Measurements from ENCODE around the gene BDNF. TPM values are rescaled to one million over a fixed set of nuclear protein-coding genes. Genes with fewer than 3 reads are reported as not detected.

The BDNF gene
- total RNA-seq, 1 experiment from 2014 or later = 8.3 TPM

- no TSS peak for BruUV-seq (replicated peaks)
- no peak overlapping the region for H3K4me3 Mint-ChIP-seq (ENCODE audit: low read depth, unreplicated experiment)
- no peak for TF ChIP-seq CTCF (IDR thresholded peaks at IDR 0.05; ENCODE audit: unreplicated experiment)
- H3K27me3 Mint-ChIP-seq (ENCODE audit: unreplicated experiment) = peaks cover 24% of the 10 kb centered on the region
- no peaks in the 10 kb centered on the region for H3K4me1 Mint-ChIP-seq (ENCODE audit: low read depth, unreplicated experiment)
- H3K36me3 Mint-ChIP-seq (ENCODE audit: insufficient read depth, unreplicated experiment) = no peaks in the 10 kb centered on the region
- intact Hi-C loops (cut with micrococcal nuclease; ENCODE audit: unreplicated experiment) = no loop called here
- CTCF ChIA-PET = no interaction called here
- H3K9me3 Mint-ChIP-seq (ENCODE audit: low read depth, unreplicated experiment) = no peaks in the 10 kb centered on the region
- H3K27ac Mint-ChIP-seq (ENCODE audit: unreplicated experiment) = no peak overlapping the region
- DNase-seq = no peak
These were observed 87.0 kb downstream of the BDNF start for GRCh38 chr11:27612932-27613880.

DNA sequence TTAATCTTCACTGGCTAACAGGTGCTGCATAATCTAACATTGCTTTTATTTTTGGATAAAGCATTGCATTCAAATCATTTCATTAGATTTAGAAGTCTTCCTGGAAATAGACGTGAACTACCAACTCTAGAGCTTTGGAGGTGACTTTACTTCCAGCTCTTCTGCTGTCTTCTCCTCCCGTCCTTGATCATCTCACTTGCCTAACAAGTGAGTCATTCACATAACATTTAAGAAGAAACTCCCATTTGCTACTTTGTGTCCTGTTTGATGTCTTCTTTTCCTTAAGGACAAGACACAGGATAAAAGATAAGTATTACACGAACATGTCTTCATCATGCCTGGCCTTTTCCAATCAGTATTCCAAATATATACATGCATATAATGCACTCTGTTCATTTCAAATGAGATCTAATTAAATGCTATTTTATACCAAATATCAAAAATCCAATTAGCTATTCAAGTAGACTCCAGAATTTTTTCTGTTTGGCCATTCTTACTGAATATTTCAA, 88.3 kb downstream of the BDNF start:
- Mint-ChIP-seq H3K9me3 (ENCODE audit: low read depth, unreplicated experiment) (no peaks in the 10 kb centered on the region), H3K27ac (ENCODE audit: unreplicated experiment) (no peak overlapping the region), H3K4me1 (ENCODE audit: low read depth, unreplicated experiment) (no peaks in the 10 kb centered on the region), H3K36me3 (ENCODE audit: insufficient read depth, unreplicated experiment) (no peaks in the 10 kb centered on the region), H3K4me3 (ENCODE audit: low read depth, unreplicated experiment) (no peak overlapping the region), H3K27me3 (ENCODE audit: unreplicated experiment) (peaks cover 24% of the 10 kb centered on the region)
- no TSS peak for BruUV-seq (replicated peaks)
- intact Hi-C loops (cut with micrococcal nuclease; ENCODE audit: unreplicated experiment) = no loop called here
- DNase-seq = no peak
- no peak for TF ChIP-seq CTCF (IDR thresholded peaks at IDR 0.05; ENCODE audit: unreplicated experiment)
- CTCF ChIA-PET = no interaction called here

DNA sequence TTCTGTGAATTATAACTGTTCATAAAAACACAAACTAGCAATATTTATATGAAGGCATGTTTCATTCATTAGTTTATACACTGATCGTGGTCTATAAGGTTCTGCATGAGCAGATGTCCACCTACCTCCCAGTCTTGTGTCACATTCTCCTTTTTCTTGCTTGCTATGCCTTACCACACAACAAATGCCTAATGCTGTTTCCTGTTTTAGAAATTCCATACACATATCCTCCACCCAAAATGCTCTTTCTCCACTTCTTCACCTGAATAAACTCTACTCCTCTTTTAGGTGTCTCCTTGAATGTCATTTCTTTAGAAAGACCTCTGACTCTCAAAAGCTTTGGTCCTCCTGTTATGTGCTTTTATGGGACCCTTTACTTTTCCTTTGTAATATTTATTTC, 88.9 kb downstream of the BDNF start:
- TF ChIP-seq CTCF (IDR thresholded peaks at IDR 0.05; ENCODE audit: unreplicated experiment) = no peak
- no peak overlapping the region for H3K4me3 Mint-ChIP-seq (ENCODE audit: low read depth, unreplicated experiment)
- H3K4me1 Mint-ChIP-seq (ENCODE audit: low read depth, unreplicated experiment) = no peaks in the 10 kb centered on the region
- intact Hi-C loops (cut with micrococcal nuclease; ENCODE audit: unreplicated experiment) = no loop called here
- H3K36me3 Mint-ChIP-seq (ENCODE audit: insufficient read depth, unreplicated experiment) = no peaks in the 10 kb centered on the region
- H3K27ac Mint-ChIP-seq (ENCODE audit: unreplicated experiment) = no peak overlapping the region
- H3K9me3 Mint-ChIP-seq (ENCODE audit: low read depth, unreplicated experiment) = no peaks in the 10 kb centered on the region
- no TSS peak for BruUV-seq (replicated peaks)
- DNase-seq = no peak
- CTCF ChIA-PET = no interaction called here
- peaks cover 24% of the 10 kb centered on the region for H3K27me3 Mint-ChIP-seq (ENCODE audit: unreplicated experiment)

GRCh38 chr11:27610946-27611345, 89.3 kb downstream of the BDNF start:
- CTCF ChIA-PET = no interaction called here
- no peak overlapping the region for H3K4me3 Mint-ChIP-seq (ENCODE audit: low read depth, unreplicated experiment)
- intact Hi-C loops (cut with micrococcal nuclease; ENCODE audit: unreplicated experiment) = no loop called here
- BruUV-seq (replicated peaks) = no TSS peak
- peaks cover 24% of the 10 kb centered on the region for H3K27me3 Mint-ChIP-seq (ENCODE audit: unreplicated experiment)
- H3K36me3 Mint-ChIP-seq (ENCODE audit: insufficient read depth, unreplicated experiment) = no peaks in the 10 kb centered on the region
- no peak overlapping the region for H3K27ac Mint-ChIP-seq (ENCODE audit: unreplicated experiment)
- DNase-seq = no peak
- no peaks in the 10 kb centered on the region for H3K4me1 Mint-ChIP-seq (ENCODE audit: low read depth, unreplicated experiment)
- TF ChIP-seq CTCF (IDR thresholded peaks at IDR 0.05; ENCODE audit: unreplicated experiment) = no peak
- no peaks in the 10 kb centered on the region for H3K9me3 Mint-ChIP-seq (ENCODE audit: low read depth, unreplicated experiment)

Measured in Calu3 (cell line).